Nephron (organoid): ENCODE measurements around the gene HOXC5.

ENCODE experiments used
- H3K27ac Mint-ChIP-seq, 3 experiments: 2 replicates each; pipeline ENCODE4 v1.8.0; 2020; ENCODE audit warnings: mixed read lengths in 3 of 3, mild to moderate bottlenecking in 2 of 3, moderate library complexity in 1 of 3
- H3K27me3 Mint-ChIP-seq: 2 replicates; pipeline ENCODE4 v1.8.0; 2021; ENCODE audit warnings: low read depth, mild to moderate bottlenecking, moderate library complexity, mixed read lengths
- H3K36me3 Mint-ChIP-seq: 2 replicates; pipeline ENCODE4 v1.8.0; 2020; ENCODE audit warnings: low read depth, mixed read lengths
- H3K4me1 Mint-ChIP-seq: 2 replicates; pipeline ENCODE4 v1.8.0; 2020; ENCODE audit warnings: mixed read lengths
- H3K4me3 Mint-ChIP-seq, 3 experiments: 2 replicates each; pipeline ENCODE4 v1.8.0; 2020; ENCODE audit warnings: mild to moderate bottlenecking in 3 of 3, mixed read lengths in 3 of 3, moderate library complexity in 2 of 3
- H3K9me3 Mint-ChIP-seq: 2 replicates; pipeline ENCODE4 v1.8.0; 2020; ENCODE audit warnings: mixed read lengths
- TF ChIP-seq, protein P1 (sequence below), 3 experiments: fragments of 200-600 bp; sonication (generic); IDR thresholded peaks; one replicate each; pipeline ENCODE4 v1.5.0; 2021; ENCODE audit warnings: antibody characterized with exemption in 3 of 3; ENCODE audit not compliant: unreplicated experiment in 3 of 3

HOXC5 gene

DNA sequence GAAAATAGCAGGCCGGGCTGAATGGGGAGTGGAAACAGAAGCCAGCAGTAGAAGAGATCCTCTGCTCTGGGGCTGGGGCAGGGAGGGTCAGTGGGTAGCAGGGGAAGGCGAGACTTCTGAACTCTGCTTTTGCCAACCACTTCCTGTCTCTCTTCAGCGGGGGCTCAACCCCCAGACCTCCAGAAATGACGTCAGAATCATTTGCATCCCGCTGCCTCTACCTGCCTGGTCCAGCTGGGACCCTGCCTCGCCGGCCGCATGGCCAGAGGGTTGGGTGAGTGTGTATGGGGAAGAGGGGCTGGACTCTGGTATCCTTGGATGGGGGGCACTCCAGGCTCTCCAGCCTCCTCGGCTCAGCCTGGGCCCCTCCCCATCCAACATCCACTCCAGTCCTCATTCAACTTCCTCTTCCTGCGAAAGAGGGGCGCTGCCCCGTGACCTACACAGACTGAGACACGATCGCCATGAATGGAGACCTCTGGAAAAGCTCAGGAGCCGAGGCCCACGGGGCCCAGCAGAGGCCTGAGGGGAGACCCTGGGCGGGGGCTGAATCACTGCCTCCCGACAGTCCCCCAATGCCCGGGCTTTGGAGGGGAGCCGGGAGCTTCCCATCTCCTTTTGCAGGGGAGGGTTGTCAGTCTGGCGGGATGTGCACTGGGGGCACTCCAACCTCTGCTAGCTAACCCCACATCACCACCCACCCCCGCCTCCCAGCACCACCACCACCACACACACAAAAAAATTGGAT lies 20.3 kb downstream of the HOXC5 start:
- TF ChIP-seq, protein P1, sequence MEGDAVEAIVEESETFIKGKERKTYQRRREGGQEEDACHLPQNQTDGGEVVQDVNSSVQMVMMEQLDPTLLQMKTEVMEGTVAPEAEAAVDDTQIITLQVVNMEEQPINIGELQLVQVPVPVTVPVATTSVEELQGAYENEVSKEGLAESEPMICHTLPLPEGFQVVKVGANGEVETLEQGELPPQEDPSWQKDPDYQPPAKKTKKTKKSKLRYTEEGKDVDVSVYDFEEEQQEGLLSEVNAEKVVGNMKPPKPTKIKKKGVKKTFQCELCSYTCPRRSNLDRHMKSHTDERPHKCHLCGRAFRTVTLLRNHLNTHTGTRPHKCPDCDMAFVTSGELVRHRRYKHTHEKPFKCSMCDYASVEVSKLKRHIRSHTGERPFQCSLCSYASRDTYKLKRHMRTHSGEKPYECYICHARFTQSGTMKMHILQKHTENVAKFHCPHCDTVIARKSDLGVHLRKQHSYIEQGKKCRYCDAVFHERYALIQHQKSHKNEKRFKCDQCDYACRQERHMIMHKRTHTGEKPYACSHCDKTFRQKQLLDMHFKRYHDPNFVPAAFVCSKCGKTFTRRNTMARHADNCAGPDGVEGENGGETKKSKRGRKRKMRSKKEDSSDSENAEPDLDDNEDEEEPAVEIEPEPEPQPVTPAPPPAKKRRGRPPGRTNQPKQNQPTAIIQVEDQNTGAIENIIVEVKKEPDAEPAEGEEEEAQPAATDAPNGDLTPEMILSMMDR (IDR thresholded peaks at IDR 0.05; ENCODE audit: unreplicated experiment in 3 of 3) = no peak
- Mint-ChIP-seq H3K4me3 (peak overlapping the region; percentile 79 to 86 (median 83)), H3K9me3 (no peaks in the 10 kb centered on the region), H3K36me3 (peaks cover 28% of the 10 kb centered on the region), H3K4me1 (peaks cover 91% of the 10 kb centered on the region), H3K27me3 (peaks cover 30% of the 10 kb centered on the region), H3K27ac (peak overlapping the region; percentile 79 to 90 (median 86))

DNA sequence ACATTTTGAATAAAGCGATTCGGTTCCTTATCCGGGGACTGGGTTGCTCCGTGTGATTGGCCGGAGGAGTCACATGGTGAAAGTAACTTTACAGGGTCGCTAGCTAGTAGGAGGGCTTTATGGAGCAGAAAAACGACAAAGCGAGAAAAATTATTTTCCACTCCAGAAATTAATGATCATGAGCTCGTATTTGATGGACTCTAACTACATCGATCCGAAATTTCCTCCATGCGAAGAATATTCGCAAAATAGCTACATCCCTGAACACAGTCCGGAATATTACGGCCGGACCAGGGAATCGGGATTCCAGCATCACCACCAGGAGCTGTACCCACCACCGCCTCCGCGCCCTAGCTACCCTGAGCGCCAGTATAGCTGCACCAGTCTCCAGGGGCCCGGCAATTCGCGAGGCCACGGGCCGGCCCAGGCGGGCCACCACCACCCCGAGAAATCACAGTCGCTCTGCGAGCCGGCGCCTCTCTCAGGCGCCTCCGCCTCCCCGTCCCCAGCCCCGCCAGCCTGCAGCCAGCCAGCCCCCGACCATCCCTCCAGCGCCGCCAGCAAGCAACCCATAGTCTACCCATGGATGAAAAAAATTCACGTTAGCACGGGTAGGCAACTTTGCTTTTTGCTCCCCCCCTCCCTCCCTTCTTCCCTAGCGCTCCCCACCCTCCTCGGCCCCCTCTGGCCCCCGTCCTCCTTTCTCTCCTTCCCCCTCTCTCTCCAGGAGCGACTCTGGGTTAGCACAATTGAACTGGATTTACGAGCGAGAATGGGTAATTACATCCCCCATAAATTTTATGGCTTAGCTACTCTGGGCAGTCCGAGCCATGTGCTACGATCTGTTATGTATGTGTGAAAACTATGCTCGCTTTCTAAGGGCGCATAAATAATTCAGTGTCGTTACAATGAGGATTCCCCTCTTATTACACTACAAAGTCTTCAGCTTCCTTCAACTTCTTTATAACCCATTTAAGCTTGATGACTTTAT lies 21.2 kb downstream of the HOXC5 start, which contains the start of gene HOXC4:
Gene HOXC4, plus strand, starts transcription at position 85 of the 991 bp plus-strand sequence. Its CDS starts 88 bp downstream, at position 173.
- H3K4me1 Mint-ChIP-seq = peaks cover 91% of the 10 kb centered on the region
- H3K27ac Mint-ChIP-seq = peak within 1 kb of the TSS; percentile 79 to 90 (median 86)
- H3K9me3 Mint-ChIP-seq = no peaks in the 10 kb centered on the region
- H3K4me3 Mint-ChIP-seq = peak within 1 kb of the TSS; percentile 79 to 86 (median 83)
- H3K36me3 Mint-ChIP-seq = peaks cover 32% of the 10 kb centered on the region
- peaks cover 23% of the 10 kb centered on the region for H3K27me3 Mint-ChIP-seq
- TF ChIP-seq, protein P1 (IDR thresholded peaks at IDR 0.05; ENCODE audit: unreplicated experiment in 3 of 3) = no peak

DNA sequence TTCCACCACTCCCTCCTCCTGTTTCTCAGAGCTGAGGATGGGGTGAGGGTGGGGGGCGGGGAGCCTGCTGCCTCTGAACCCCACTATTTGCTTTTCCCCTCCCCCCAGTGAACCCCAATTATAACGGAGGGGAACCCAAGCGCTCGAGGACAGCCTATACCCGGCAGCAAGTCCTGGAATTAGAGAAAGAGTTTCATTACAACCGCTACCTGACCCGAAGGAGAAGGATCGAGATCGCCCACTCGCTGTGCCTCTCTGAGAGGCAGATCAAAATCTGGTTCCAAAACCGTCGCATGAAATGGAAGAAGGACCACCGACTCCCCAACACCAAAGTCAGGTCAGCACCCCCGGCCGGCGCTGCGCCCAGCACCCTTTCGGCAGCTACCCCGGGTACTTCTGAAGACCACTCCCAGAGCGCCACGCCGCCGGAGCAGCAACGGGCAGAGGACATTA lies 21.9 kb downstream of the HOXC5 start:
- Mint-ChIP-seq H3K36me3 (peaks cover 27% of the 10 kb centered on the region), H3K4me1 (peaks cover 91% of the 10 kb centered on the region), H3K27ac (peak overlapping the region; percentile 73 to 90 (median 79)), H3K9me3 (no peaks in the 10 kb centered on the region), H3K4me3 (peak overlapping the region; percentile 79 to 86 (median 83)), H3K27me3 (peaks cover 20% of the 10 kb centered on the region)
- TF ChIP-seq, protein P1 (IDR thresholded peaks at IDR 0.05; ENCODE audit: unreplicated experiment in 3 of 3) = no peak

DNA sequence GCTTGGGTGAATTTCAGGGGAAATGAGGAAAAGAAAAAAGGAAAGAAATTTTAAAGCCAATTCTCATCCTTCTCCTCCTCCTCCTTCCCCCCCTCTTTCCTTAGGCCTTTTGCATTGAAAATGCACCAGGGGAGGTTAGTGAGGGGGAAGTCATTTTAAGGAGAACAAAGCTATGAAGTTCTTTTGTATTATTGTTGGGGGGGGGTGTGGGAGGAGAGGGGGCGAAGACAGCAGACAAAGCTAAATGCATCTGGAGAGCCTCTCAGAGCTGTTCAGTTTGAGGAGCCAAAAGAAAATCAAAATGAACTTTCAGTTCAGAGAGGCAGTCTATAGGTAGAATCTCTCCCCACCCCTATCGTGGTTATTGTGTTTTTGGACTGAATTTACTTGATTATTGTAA lies 22.7 kb downstream of the HOXC5 start:
- TF ChIP-seq, protein P1 (IDR thresholded peaks at IDR 0.05; ENCODE audit: unreplicated experiment in 3 of 3) = no peak
- Mint-ChIP-seq H3K4me3 (peak overlapping the region; percentile 43 to 68 (median 66)), H3K36me3 (peaks cover 25% of the 10 kb centered on the region), H3K27ac (peak overlapping the region; percentile 4 to 82 (median 50)), H3K27me3 (peaks cover 21% of the 10 kb centered on the region), H3K4me1 (peaks cover 88% of the 10 kb centered on the region), H3K9me3 (no peaks in the 10 kb centered on the region)

DNA sequence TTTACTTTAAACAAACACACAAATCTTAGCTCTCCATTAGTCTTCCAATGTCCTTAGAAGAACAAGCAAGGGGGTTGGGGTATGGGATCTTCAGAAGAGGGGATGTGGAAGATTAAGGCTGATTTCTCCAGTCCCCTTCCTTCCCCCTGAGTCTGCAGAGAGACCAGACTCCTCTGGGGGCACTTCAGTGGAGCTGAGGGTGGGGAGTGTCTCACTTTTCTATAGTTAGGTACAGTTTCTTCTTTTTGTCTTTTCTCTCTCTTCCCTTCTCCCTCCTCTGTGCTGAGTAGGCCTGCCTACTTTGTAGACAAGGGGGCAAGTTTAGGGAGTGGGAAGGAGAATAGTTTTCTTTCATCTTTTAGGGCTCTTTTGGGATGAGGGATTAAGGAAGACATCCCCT lies 23.3 kb downstream of the HOXC5 start:
- no peaks in the 10 kb centered on the region for H3K9me3 Mint-ChIP-seq
- TF ChIP-seq, protein P1 (IDR thresholded peaks at IDR 0.05; ENCODE audit: unreplicated experiment in 3 of 3) = no peak

More for the DNA sequence above, 23.3 kb downstream of the HOXC5 start:
- Mint-ChIP-seq H3K4me3 (peak overlapping the region; percentile 43 to 68 (median 66)), H3K36me3 (peaks cover 25% of the 10 kb centered on the region), H3K27ac (peak overlapping the region; percentile 4 to 82 (median 50)), H3K4me1 (peaks cover 88% of the 10 kb centered on the region), H3K27me3 (peaks cover 18% of the 10 kb centered on the region)
